Measurements from ENCODE around the gene PLXNA4. TPM values are rescaled to one million over a fixed set of nuclear protein-coding genes. Genes with fewer than 3 reads are reported as not detected.

The PLXNA4 gene
- total RNA-seq, 1 experiment from 2014 or later, result 0.81 TPM

DNA sequence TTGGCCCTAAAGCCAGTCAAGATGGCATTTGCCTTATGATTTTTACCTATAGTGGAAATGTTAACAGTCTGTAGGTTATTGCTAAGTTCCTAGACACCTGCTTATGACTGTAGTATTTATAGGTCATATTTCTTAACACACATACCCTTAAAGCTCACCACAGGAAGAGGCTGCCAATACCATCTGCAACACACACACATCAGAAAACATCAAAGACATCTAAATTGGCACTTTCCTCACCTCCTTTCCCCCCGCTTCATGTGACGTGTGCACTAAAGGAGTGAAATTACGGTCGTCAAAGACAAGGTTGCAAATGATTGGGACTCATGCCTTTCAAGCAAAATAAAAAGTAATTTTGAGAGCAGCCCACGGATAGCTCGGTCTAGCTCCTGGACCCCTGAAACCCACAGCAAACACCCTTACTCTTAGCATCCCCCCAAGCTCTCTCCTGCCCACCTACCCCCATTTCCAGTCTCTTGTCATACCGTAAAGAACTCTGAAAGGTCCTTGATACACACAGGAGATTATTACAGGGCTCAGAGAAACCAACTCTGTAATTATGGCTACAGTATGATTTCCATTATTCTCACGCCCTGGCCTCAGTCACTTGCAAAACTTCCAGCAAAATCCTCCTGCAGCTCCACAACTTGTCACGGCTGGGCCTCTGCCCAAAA is 90.5 kb downstream of the PLXNA4 start:
- DNase-seq (ENCODE audit: low spot score) (no peak), ATAC-seq (no peak)
- no peaks in the 10 kb centered on the region for H3K36me3 Mint-ChIP-seq
- ChIA-PET POLR2A (interaction anchor here (0.7 kb wide), 1 partner anchor 218 kb away, joined by 3 read pairs; no protein-coding TSS in a partner anchor), CTCF (no interaction called here)
- H3K9me3 Mint-ChIP-seq, result no peaks in the 10 kb centered on the region
- no peak overlapping the region for H3K4me3 Mint-ChIP-seq
- H3K4me1 Mint-ChIP-seq, result peaks cover 9% of the 10 kb centered on the region
- no peak overlapping the region for H3K27ac Mint-ChIP-seq
- H3K27me3 Mint-ChIP-seq (ENCODE audit: low read depth), result no peaks in the 10 kb centered on the region; the same call in 1 of the 2 replicates
- TF ChIP-seq ATF2 (CRISPR knock-in tag; IDR thresholded peaks at IDR 0.05; ENCODE audit: borderline replicate concordance, low read depth), result no peak
- TF ChIP-seq, protein P1, sequence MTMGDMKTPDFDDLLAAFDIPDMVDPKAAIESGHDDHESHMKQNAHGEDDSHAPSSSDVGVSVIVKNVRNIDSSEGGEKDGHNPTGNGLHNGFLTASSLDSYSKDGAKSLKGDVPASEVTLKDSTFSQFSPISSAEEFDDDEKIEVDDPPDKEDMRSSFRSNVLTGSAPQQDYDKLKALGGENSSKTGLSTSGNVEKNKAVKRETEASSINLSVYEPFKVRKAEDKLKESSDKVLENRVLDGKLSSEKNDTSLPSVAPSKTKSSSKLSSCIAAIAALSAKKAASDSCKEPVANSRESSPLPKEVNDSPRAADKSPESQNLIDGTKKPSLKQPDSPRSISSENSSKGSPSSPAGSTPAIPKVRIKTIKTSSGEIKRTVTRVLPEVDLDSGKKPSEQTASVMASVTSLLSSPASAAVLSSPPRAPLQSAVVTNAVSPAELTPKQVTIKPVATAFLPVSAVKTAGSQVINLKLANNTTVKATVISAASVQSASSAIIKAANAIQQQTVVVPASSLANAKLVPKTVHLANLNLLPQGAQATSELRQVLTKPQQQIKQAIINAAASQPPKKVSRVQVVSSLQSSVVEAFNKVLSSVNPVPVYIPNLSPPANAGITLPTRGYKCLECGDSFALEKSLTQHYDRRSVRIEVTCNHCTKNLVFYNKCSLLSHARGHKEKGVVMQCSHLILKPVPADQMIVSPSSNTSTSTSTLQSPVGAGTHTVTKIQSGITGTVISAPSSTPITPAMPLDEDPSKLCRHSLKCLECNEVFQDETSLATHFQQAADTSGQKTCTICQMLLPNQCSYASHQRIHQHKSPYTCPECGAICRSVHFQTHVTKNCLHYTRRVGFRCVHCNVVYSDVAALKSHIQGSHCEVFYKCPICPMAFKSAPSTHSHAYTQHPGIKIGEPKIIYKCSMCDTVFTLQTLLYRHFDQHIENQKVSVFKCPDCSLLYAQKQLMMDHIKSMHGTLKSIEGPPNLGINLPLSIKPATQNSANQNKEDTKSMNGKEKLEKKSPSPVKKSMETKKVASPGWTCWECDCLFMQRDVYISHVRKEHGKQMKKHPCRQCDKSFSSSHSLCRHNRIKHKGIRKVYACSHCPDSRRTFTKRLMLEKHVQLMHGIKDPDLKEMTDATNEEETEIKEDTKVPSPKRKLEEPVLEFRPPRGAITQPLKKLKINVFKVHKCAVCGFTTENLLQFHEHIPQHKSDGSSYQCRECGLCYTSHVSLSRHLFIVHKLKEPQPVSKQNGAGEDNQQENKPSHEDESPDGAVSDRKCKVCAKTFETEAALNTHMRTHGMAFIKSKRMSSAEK (CRISPR knock-in tag; IDR thresholded peaks at IDR 0.05; ENCODE audit: borderline replicate concordance), result no peak
- TF ChIP-seq PRDM15 (CRISPR knock-in tag; IDR thresholded peaks at IDR 0.05), result no peak
- TF ChIP-seq NFYB (CRISPR knock-in tag; conservative IDR thresholded peaks at IDR 0.05; ENCODE audit: low read depth), result no peak
- TF ChIP-seq PREB (CRISPR knock-in tag; IDR thresholded peaks at IDR 0.05; ENCODE audit: borderline replicate concordance), result no peak
- no peak for TF ChIP-seq TEAD1 (CRISPR knock-in tag; IDR thresholded peaks at IDR 0.05)
- TF ChIP-seq ZNF138 (CRISPR knock-in tag; conservative IDR thresholded peaks at IDR 0.05), result no peak
- TF ChIP-seq ZNF423 (CRISPR knock-in tag; IDR thresholded peaks at IDR 0.05), result no peak
- TF ChIP-seq GTF2I (CRISPR knock-in tag; conservative IDR thresholded peaks at IDR 0.05), result no peak
- no peak for TF ChIP-seq PRRX2 (CRISPR knock-in tag; IDR thresholded peaks at IDR 0.05)
- TF ChIP-seq SP1 (CRISPR knock-in tag; conservative IDR thresholded peaks at IDR 0.05), result no peak
- no peak for TF ChIP-seq ZNF425 (CRISPR knock-in tag; conservative IDR thresholded peaks at IDR 0.05)
- TF ChIP-seq, protein P2, sequence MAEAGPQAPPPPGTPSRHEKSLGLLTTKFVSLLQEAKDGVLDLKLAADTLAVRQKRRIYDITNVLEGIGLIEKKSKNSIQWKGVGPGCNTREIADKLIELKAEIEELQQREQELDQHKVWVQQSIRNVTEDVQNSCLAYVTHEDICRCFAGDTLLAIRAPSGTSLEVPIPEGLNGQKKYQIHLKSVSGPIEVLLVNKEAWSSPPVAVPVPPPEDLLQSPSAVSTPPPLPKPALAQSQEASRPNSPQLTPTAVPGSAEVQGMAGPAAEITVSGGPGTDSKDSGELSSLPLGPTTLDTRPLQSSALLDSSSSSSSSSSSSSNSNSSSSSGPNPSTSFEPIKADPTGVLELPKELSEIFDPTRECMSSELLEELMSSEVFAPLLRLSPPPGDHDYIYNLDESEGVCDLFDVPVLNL (CRISPR knock-in tag; IDR thresholded peaks at IDR 0.05; ENCODE audit: borderline replicate concordance, low read depth), result no peak
- TF ChIP-seq AR (CRISPR knock-in tag; IDR thresholded peaks at IDR 0.05), result no peak
- TF ChIP-seq, protein P3, sequence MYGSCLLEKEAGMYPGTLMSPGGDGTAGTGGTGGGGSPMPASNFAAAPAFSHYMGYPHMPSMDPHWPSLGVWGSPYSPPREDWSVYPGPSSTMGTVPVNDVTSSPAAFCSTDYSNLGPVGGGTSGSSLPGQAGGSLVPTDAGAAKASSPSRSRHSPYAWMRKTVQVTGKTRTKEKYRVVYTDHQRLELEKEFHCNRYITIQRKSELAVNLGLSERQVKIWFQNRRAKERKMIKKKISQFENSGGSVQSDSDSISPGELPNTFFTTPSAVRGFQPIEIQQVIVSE (CRISPR knock-in tag; IDR thresholded peaks at IDR 0.05; ENCODE audit: borderline replicate concordance), result no peak
- no peak for TF ChIP-seq MYBL2 (CRISPR knock-in tag; IDR thresholded peaks at IDR 0.05)

Data from WTC11 (cell line).